MV-4-11 (cell line): ENCODE results near the gene ZXDC.

Experiments
- DNase-seq: peaks from one replicate; lab custom pipeline; 2025; lab: John Stamatoyannopoulos, UW

Gene ZXDC

DNA sequence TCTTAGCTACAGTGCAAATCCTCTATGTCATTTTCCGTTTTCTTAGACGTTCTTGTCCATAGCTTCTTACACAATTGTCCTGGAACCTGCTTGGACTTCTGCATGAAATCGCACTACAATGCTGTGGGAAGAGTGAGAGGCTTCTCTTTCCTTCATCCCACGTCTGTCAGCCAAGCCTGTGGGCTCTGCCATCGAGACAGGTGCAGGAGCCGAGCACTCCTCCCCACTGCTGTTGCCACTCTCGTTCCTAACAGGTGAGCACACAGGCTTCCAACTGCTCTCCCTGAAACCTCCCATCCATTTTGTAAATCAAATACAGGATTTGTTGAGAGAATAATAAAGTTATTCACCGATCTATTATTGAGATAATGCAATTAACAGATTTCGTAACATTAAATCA is 23.5 kb downstream of the ZXDC start:
- no peak for DNase-seq

DNA sequence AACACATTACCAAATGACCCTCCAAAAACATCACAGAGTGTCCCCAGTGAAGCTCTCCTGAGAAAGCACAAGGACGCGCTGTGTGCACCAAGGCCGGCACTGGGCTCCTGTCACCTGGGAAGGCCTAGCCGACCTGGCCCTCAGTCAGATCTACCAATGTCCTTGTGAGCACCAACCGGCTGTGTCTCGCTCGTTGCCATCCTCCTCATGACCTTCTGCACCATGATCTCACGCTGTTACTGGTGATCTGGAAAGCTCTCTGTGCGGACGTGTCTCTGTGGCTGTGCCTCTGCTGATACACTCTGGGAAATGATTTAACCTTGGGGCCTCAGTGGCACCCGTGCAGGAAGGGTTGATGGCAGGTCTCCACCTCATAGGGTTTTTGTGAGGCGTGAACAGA is 24.2 kb downstream of the ZXDC start:
- no peak for DNase-seq

DNA sequence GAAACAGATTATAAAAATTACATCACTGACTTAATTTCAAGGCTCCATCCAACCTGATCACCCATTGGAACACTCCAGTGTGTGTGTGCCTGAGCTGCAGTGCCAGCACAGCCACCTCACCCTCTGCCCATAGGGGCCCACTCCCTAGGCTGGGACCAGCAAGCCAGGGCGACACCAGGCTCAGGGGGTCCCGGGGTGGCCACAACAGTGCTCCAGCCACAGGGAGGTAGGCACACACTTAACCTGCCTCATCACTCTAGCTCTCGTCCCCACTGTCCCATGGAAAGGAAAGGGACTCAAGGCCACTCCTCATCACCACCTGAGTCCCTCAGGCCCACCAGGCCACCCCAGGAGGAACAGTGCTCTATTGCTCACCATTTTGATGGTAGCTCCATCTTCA is 24.9 kb downstream of the ZXDC start:
- no peak for DNase-seq

DNA sequence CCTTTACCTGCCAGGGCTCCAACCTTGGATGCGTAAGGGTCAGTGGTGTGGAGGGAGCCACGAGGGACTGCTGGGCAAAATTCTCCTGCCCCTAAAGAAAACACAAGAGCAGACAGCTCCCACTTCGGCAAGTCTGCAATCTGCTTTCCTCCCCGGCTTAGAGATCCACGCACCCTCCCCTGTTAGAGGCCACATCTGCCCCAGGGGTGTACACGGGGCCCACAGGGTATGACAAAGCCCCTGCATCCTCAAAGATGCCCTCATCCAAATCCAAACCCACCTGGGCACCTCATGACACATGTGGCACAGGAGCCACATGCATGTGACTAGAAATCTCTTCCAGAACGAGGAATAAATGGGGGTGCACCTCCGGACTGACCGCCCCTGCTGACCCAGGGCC is 25.5 kb downstream of the ZXDC start:
- no peak for DNase-seq

DNA sequence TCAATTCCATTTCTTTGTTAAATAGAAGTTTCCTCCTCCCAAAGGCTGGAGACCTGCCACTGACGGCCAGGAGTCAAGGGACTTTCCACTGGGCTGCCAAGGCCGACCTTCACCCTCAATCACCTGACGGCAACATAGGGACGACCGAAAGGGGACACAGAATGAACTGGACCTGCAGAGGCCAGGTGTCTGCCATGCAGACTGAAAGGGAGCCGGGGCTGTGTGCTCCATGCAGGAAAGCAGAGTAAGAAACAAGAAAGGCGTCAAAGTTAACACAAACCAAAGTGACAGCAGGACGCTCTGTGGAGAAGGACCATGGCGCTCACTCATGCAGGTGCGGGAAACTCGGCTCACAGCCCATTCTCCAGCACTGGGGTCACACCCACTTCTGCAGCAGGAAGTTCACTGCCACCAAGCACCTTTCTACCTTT is 26.1 kb downstream of the ZXDC start:
- no peak for DNase-seq

DNA sequence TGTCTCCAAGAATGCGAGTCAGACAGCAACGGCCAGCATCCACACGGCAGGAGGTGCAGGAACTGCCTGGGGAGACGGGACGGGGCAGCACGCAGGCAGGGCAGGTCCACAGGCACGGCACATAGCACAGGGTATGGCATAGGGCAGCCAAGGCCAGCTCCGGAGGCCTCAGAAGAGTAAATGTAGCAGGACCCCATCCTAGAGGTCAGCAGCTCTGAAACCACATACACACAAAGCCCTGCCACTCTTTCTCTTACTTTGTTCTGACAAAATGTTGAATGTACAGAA is 26.9 kb downstream of the ZXDC start:
- DNase-seq, result no peak

DNA sequence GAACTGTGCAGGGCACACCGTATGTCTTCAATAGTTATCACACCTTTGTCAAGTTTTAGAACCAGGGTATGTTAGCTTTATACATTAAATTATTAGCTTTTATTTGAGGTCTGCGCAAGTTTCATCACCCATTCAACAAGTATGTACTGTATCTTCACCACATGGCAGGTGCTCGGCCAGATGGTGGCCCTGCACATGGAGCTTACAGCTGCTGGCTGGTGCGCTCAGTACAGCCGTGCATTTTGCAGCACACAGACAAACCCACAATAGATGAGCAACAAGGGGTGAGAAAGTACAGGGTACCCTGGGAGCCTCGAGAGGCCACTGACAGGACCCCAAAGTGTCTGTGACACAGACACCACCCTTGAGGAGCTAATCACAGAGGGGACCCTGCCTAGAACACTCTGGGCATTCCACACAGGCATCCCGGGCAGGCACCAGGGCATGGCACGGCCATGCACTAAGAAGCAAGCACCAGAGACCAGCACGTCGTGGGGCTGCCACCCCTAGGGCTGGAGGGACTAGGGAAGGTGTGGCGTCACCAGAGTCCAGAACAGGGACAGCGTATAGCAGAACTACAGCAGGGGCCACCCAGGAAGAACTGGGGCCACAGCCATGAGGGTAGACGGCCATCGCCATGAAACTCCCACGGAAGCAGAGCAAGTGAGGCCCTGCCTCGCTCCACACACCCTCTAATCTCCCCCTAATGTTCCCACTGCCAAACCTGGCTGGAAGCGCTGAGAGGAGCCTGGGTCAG is 27.4 kb downstream of the ZXDC start:
- DNase-seq, result no peak

DNA sequence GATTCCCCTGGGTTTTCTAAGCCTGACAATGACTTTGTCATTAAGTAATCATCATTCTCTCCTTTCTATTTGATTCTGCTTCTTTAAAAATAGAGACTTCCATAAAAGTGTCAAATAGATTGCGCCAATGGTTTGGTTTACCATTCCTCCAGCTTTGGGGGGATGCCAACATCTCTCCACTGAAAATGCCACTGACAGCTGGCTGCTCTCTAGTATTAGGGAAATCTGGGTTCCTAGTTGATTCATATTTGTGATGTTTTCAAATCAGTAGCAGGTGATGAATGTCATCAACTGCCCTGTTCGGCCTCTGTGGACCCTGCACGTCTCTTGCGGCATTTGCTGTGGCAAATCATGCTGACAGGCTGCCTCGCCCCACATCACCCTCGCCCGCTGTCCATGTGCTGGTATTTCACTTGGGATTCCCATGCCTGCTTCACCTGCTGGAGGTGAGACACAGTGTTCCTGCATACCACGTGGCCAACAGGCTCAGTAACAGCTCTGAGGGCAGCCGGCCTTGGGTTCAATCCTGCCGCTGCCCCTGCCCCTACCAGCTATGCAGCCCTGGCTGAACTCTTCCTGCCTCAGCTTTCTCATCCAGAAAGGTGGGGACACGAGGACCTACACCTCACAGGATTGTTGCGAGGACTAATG is 28.1 kb downstream of the ZXDC start:
- DNase-seq, result no peak

DNA sequence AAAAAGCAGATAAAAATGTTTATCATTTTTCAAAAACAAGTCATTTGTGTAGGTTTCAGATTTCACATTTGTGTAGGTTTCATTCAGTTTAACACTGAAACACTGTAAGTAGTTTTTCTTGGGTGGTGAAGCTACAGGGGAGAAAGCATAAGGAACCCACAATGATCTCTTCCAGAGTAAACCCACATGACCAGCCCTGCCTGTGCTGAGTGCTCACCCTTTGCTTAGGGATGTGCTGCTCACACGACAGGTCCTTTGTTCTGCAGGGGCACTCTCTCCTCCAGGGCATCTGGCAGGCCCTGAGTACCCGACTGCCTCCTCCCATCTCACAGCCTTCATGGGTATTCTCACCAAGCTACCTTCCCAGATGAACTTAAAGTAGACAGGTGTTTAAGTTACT is 28.9 kb downstream of the ZXDC start:
- DNase-seq, result no peak

DNA sequence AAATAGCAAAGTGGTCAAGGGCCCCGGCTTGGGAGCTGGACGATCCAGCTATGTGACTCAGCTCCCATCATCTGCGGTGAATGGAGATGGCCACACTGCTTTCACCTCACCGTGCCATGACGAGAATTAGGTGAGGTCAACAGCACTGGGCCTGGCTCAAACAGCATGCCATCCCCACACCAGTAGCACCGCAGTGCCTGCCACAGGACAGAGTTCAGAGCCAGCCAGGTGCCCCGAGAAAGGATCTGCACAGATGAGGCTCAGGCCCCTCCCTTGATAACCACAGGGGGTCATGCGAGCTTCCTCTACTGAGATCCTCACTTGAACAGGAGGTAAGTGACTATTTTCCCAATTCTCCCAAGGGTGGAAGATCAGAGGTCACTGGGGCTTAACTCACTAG is 29.4 kb downstream of the ZXDC start:
- DNase-seq, result no peak

DNA sequence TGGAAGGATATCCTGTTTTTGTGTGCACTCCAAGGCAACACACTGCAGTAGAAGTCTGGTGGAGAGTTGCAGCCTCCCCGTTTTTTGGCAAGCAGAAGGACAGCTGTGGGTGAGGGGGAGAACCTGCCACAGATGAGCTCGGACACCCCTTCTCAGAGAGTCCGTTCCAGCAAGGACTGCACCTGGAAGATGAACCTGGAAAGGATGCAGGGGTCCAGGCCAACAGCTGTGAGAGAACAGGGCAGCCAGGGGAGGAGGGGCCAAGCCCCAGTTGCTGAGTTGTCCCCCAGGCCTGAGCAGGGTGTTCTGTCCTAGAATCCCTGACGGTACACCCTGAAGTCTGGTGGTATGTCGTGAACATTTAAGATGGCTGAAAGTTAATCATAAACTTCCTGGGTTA is 30.2 kb downstream of the ZXDC start:
- DNase-seq, result no peak

DNA sequence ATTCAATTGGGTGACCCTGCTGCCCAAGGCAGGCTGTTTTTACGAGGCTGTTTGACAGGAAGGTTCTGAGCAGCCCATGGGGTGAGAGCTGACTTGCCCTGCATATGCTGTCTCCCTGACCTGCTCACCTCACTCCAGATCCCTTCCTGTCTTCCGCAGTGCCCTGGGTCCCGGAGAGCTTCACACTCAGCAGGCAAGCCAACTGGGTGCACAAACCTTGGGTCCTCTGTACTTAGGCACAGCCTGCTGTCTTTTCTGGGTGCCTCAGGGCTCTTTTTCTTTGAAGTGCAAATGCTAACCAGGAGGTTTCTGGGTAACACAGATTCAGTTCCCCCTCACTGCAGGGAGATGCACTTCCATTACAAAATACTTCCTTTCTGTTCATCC is 32.8 kb downstream of the ZXDC start:
- DNase-seq, result no peak

DNA sequence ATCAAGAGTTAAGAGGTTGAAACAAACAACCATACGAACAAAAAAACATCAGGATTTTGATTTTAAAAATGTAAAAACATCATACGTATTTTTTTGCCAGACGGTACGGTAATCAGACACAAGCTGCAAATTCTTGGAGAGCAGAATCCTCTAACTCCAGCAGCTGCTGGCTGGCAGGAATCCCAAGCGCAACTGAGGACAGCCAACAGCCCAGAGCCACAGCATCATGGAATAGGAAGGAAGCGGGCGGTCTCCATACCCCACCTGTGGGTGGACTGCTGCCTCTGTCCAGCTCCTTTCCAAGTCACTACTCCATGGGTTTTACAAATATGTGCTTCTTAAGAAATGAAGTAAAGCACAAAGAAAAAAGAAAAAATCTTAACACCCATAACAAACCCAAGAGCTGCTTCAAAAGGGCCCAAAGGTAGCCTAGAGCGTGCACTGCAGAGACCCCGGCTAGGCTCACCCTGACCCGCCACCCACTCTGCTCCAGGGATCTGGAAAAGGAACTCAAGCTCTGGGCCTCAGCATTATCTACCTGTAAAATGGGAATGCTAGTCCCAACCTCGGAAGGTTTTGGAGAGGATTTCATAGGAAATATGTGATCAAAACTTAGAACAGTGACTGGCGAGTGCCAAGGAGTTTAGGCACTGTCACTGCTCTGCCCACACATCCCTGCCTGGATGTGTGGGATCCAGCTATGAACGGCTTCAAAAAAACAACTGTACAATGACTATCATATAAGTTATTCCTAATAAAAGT is 33.4 kb downstream of the ZXDC start:
- DNase-seq, result no peak

DNA sequence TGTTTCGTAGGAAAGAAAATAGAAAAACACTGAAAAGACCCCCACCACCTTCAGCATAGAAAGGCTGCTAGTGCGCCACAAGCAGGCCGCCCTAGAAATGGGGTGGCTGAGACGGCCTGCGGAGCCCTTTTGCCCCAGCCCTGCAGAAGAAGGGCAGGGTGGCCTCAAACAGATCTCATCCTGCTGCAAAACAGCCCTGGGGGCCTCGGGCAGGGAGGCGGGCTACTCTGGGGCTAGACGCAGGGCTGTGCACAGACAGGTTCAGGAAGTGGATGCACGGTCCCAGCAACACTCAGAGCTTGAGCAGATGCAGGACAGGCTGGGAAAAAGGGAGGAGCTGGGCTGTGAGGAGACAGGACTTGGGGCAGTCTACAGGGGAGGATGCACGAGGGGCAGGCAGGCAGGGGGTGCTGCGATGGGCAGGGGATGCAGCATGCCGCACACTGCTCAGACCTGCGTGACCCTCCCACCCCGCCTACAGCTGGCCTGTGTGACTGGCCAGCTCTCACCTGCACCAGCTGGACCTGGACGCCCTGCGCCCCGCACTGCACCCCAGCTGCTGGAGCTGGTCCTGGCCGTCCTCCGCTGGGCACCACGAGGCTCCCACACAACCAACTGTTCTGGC is 34.3 kb downstream of the ZXDC start:
- no peak for DNase-seq

DNA sequence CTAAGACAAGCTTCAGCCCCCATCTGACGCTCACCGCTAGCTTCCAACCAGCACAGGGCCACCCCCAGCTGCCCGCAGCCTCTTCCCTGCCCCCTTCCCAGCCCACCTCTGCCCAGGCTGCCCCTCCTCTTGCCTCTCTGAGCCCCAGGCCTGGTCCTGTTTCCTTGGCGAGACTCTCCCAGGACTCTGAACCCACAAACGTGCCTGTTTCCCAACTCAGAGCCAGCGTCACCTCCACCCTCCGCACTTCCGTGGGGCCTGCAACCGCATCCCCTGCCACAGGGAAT is 35.0 kb downstream of the ZXDC start:
- DNase-seq, result no peak

DNA sequence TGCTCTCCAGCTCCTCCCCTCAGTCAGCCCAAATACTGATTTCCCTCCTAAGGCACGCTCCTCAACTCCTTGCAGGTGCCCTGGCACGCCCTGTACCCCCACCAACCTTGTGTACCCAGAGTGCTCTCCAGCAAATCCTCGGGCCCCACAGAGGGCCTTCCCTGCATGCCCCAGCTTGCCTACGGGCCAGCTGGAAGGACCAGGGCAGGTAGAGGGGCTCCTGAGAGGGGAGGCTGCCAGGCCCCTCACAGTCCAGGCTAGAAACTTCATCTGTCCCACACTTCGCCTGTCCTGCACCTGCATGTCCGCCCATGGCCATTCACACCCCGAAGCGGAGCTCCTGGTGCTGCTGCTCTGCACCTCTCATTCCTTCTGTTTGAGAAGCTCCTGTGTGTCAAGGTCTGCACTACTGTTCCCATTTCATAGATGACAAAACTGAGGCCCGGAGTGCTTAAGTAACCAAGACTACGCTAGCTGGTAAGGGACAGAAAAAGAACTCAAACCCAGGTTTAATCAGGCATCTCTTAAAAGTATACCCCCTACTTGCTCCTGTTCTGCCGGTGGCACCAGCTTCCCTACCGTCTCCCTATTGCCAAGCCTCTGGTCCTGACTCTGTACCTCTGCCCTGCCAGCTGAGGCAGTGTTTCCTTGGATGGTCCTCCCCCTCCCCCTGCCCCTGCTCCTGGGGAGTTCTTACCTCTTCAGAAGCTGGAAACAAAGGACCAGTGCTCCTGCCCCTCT is 35.6 kb downstream of the ZXDC start:
- no peak for DNase-seq

DNA sequence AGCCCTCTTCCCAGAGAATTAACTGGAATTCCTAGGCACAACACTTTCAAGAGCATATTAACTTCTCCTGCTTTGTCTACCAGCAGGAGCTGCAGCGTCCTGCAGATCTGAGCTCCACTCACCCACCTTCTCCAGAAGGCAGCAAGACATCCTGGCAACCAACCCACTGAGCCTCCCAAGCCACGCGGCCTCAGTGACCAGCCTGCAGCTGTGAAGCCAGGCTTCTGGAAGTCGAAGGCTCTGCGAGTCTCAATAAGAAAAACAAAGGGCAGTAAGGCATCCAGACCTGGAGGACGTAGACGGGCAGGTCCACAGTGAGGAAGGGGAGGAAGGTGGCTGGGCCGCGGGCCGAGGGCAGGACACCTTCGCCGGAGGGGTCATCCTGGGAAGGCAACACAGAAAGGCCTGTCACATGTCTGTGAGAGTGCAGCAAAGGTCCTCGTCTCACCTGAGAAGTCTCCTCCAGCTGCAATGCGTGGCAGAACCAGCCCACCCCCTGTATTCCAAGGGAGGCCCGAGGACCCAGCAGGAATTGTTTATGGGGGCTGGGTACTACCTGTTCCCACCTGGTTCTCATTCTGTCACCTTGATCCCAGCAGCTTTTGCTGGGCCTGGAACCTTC is 36.2 kb downstream of the ZXDC start:
- no peak for DNase-seq

DNA sequence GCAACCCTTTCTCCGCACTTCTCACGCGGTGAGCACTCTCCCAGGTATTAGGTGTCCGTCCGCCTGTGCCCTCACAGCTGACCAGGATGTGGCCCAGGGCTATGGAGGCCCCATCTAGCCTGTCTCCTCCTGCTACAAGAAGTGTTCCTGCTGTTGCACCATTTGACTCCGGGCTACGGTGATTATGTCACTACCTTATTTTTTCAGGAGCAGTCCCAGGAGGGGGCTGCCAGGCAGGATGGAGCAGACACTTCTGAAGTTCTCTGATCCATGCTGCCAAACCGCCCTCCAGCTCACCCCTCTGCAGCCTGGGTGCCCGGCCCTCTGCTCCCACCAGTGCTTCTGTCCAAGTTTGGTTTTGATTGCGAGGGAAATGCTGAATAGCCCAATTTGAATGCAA is 36.9 kb downstream of the ZXDC start:
- DNase-seq, result no peak

DNA sequence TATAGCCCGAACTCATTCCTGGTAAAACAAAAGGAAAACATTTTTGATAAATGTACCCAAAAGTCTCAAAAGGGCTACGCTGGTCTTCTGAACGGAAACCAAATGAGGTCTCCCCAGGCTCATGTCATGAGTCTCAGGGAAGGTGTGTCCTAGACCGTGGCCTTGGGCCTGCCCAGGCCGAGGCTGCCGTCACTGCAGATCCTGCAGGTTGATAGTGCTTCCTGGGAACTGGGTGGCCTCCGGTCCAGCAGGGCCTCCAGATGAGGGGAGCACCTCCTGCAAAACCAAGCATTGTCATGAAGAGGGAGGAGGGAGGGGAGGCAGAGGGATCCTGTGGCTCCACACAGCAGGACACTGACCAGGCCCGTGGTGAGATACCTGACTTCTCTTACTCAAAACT is 37.5 kb downstream of the ZXDC start:
- no peak for DNase-seq

DNA sequence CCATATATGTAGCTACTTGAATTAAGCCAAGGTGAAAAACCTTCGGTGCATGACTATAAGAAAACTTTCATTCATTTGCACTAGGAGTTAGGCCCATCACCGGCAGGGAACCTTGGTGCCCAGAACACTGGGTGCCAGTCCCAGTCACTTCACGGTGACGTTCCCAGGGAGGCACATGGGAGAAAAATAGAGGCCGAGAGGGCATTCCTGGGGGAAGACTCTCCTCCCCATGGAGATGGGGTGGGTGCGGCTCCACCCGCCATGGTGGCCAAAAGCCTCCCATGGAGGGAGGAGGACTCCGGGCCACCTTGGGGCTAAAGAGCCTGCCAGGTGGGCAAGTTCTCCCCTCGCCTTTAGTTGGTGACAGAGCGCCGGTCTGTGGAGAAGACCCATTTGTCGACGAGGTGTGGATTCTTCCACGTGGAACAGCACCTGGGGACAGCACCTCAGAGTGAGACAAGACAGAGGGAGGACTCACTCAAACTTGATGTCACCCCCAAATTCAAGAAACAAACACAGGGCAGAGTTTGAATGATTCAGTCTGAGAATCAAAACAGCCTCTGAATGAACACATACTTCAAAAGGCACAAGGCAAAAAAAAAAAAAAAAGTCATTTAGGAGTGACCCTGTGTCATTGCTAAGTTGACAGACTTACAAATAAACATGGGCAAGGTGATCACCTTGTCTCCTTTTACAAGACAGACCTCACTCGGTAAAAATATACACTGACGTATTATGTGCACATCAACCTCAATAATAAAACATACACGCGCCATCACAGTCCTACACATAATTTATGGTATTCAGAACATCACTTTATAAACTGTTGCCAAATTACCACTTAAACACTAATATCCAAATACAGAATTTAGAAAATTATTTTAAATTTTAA is 38.6 kb downstream of the ZXDC start:
- no peak for DNase-seq
